HepG2 (cell line): ENCODE results near the gene RAB17. TPM values are rescaled to one million over a fixed set of nuclear protein-coding genes. Genes with fewer than 3 reads are reported as not detected.

Experiments
- ATAC-seq: fragments of 200-7000 bp; cut with Tn5 transposase; 3 replicates; pipeline ENCODE4 v1.9.1; 2020; ENCODE audit warnings: mild to moderate bottlenecking, moderate library complexity
- BruUV-seq: library from RNA; stranded (reverse); fragments of 400-500 nt; replicated peaks from 2 replicates; lab custom pipeline; 2021; lab: Mats Ljungman, UMichigan
- CTCF ChIA-PET: fragments of 300-600 bp; formaldehyde crosslinking; extraction: SDS; loops from one replicate; lab custom pipeline; 2021; ENCODE audit warnings: low total read pairs, inconsistent platforms, low intra/inter-chr PET ratio; lab: Yijun Ruan, JAX
- POLR2A ChIA-PET: fragments of 350-600 bp; sonication (Branson Sonifier 250); formaldehyde crosslinking; loops from one replicate; lab custom pipeline; 2020; ENCODE audit warnings: antibody characterized with exemption, inconsistent platforms; lab: Yijun Ruan, JAX
- DNase-seq: peaks from one replicate; pipeline ENCODE4 v3.0.0-alpha.2; 2015; ENCODE audit warnings: low spot score
- FAIRE-seq: peaks from 3 replicates; lab custom pipeline; 2011; peaks lifted over from hg19 to GRCh38; lab: Jason Lieb, UNC
- H2AFZ ChIP-seq: one replicate; pipeline ENCODE4 v1.6.1; 2011; ENCODE audit warnings: low read length, inconsistent platforms
- H3K27ac ChIP-seq: fragments of 300-600 bp; 3 replicates; pipeline ENCODE4 v1.8.0; 2011; ENCODE audit warnings: mixed run types, mild to moderate bottlenecking, mixed read lengths, low read length, inconsistent platforms; ENCODE audit not compliant: insufficient read depth; ENCODE audit errors: extremely low read length
- H3K27me3 ChIP-seq, 2 experiments: fragments of 200-600 bp in 1 of 2; 2 replicates in 1 of 2; 3 replicates in 1 of 2; pipeline versions ENCODE4 v1.6.0 to v1.8.0; 2011; ENCODE audit warnings: low read length in 2 of 2, mild to moderate bottlenecking in 2 of 2, moderate library complexity in 2 of 2, inconsistent platforms in 1 of 2; ENCODE audit not compliant: insufficient read depth in 2 of 2, control insufficient read depth in 1 of 2
- H3K36me3 ChIP-seq, 2 experiments: fragments of 200-600 bp in 1 of 2; replicated peaks in 1 of 2; 2 replicates in 1 of 2; 3 replicates in 1 of 2; pipeline versions ENCODE4 v1.5.1 to v1.8.0; 2011; ENCODE audit warnings: low read length in 2 of 2, inconsistent platforms in 1 of 2; ENCODE audit not compliant: insufficient read depth in 2 of 2, control insufficient read depth in 1 of 2
- H3K4me1 ChIP-seq: 2 replicates; pipeline ENCODE4 v1.5.1; 2012; ENCODE audit warnings: low read length, inconsistent platforms; ENCODE audit not compliant: insufficient read depth
- H3K4me2 ChIP-seq: 2 replicates; pipeline ENCODE4 v1.6.0; 2011; ENCODE audit warnings: low read depth, low read length, inconsistent platforms
- H3K4me3 ChIP-seq, 3 experiments: fragments of 200-600 bp in 1 of 3; sonication (generic), shearing (Covaris generic) in 1 of 3; replicated peaks in 1 of 3; 2 replicates each; pipeline ENCODE4 v1.5.1; 2011 to 2016; ENCODE audit warnings: low read length in 3 of 3, inconsistent platforms in 2 of 3, low read depth in 2 of 3, mild to moderate bottlenecking in 2 of 3, control low read depth in 1 of 3, mixed read lengths in 1 of 3; ENCODE audit not compliant: insufficient read depth in 1 of 3
- H3K79me2 ChIP-seq: one replicate; pipeline ENCODE4 v1.6.1; 2011; ENCODE audit warnings: low read length, inconsistent platforms; ENCODE audit not compliant: insufficient read depth
- H3K9ac ChIP-seq: 2 replicates; pipeline ENCODE4 v1.6.0; 2011; ENCODE audit warnings: mild to moderate bottlenecking, low read depth, low read length, inconsistent platforms; ENCODE audit not compliant: insufficient read depth
- H3K9me3 ChIP-seq: 2 replicates; pipeline ENCODE4 v1.5.1; 2012; ENCODE audit warnings: mild to moderate bottlenecking, low read length
- H4K20me1 ChIP-seq: 2 replicates; pipeline ENCODE4 v1.6.0; 2011; ENCODE audit warnings: inconsistent platforms, mild to moderate bottlenecking, low read length, moderate library complexity; ENCODE audit not compliant: insufficient read depth
- CCAR2 ChIP-seq: fragments of 200-400 bp; formaldehyde crosslinking; optimal IDR thresholded peaks from 2 replicates; pipeline ENCODE3; 2018; ENCODE audit warnings: low read depth, mild to moderate bottlenecking, low read length, moderate library complexity
- CTCF ChIP-seq: sonication (generic); formaldehyde crosslinking; IDR thresholded peaks from 2 replicates; pipeline ENCODE4 v1.5.0; 2020; ENCODE audit warnings: mild to moderate bottlenecking, missing genetic modification reagents, moderate library complexity
- E2F1 ChIP-seq: sonication (generic); formaldehyde crosslinking; IDR thresholded peaks from 2 replicates; pipeline ENCODE4 v1.5.0; 2020; ENCODE audit warnings: missing genetic modification reagents
- ETV5 ChIP-seq: IDR thresholded peaks from 2 replicates; pipeline ENCODE4 v1.6.1; 2018; ENCODE audit warnings: missing biosample characterization, missing genetic modification reagents, inconsistent platforms, borderline replicate concordance
- FOXJ3 ChIP-seq: sonication (generic); formaldehyde crosslinking; IDR thresholded peaks from 2 replicates; pipeline ENCODE4 v1.4.0; 2020; ENCODE audit warnings: missing genetic modification reagents, mild to moderate bottlenecking, borderline replicate concordance
- KMT2A ChIP-seq: sonication (generic); formaldehyde crosslinking; IDR thresholded peaks from 2 replicates; pipeline ENCODE4 v1.4.0; 2020; ENCODE audit warnings: missing genetic modification reagents
- MED1 ChIP-seq: sonication (generic); formaldehyde crosslinking; IDR thresholded peaks from 2 replicates; pipeline ENCODE4 v1.4.0; 2020; ENCODE audit warnings: missing genetic modification reagents
- RBAK ChIP-seq: sonication (generic); formaldehyde crosslinking; IDR thresholded peaks from 2 replicates; pipeline ENCODE4 v1.5.1; 2020; ENCODE audit warnings: mild to moderate bottlenecking, missing genetic modification reagents
- SIX4 ChIP-seq: sonication (generic); formaldehyde crosslinking; IDR thresholded peaks from 2 replicates; pipeline ENCODE4 v1.4.0; 2020; ENCODE audit warnings: missing genetic modification reagents
- SOX6 ChIP-seq, 2 experiments: fragments of 450-650 bp in 1 of 2; sonication (generic) in 1 of 2; formaldehyde crosslinking in 1 of 2; IDR thresholded peaks; 2 replicates each; pipeline versions ENCODE4 v1.4.0 to v1.6.1; 2017 to 2020; ENCODE audit warnings: antibody characterized with exemption in 1 of 2, mild to moderate bottlenecking in 1 of 2, missing genetic modification reagents in 1 of 2
- TAF1 ChIP-seq: sonication (generic); formaldehyde crosslinking; IDR thresholded peaks from 2 replicates; pipeline ENCODE4 v1.4.0; 2020; ENCODE audit warnings: missing genetic modification reagents
- ZMYM2 ChIP-seq: sonication (generic); formaldehyde crosslinking; IDR thresholded peaks from 2 replicates; pipeline ENCODE4 v1.8.0; 2022; ENCODE audit warnings: mild to moderate bottlenecking, missing genetic modification reagents
- ZNF10 ChIP-seq: sonication (generic); formaldehyde crosslinking; IDR thresholded peaks from 2 replicates; pipeline ENCODE4 v1.4.0; 2020; ENCODE audit warnings: mild to moderate bottlenecking, low read depth, missing genetic modification reagents, borderline replicate concordance
- ZNF160 ChIP-seq: sonication (generic); formaldehyde crosslinking; IDR thresholded peaks from 2 replicates; pipeline ENCODE4 v1.8.0; 2022; ENCODE audit warnings: mild to moderate bottlenecking, inconsistent platforms, missing genetic modification reagents
- ZNF343 ChIP-seq: sonication (generic); formaldehyde crosslinking; IDR thresholded peaks from 2 replicates; pipeline ENCODE4 v1.4.0; 2020; ENCODE audit warnings: mild to moderate bottlenecking, missing genetic modification reagents
- ZNF709 ChIP-seq: sonication (generic); formaldehyde crosslinking; IDR thresholded peaks from 2 replicates; pipeline ENCODE4 v1.5.0; 2020; ENCODE audit warnings: mild to moderate bottlenecking, missing genetic modification reagents
- WGBS: methylation state at CpG from one replicate; pipeline ENCODE4 v1.1.6; 2017; ENCODE audit warnings: low lambda C conversion rate; 5-methylcytosine and 5-hydroxymethylcytosine counted together
- in situ Hi-C: cut with HindIII; loops from 2 replicates; pipeline ENCODE4 v1.10.0; 2017; ENCODE audit warnings: low pct_unique_long_range_greater_than_20kb; ENCODE audit not compliant: extremely low pct_ligation_motif_present
- intact Hi-C: fragments of 100-400 bp; cut with micrococcal nuclease; formaldehyde crosslinking; loops from one replicate; pipeline ENCODE4 v1.10.0; 2022; ENCODE audit not compliant: unreplicated experiment
- polyA plus RNA-seq, 8 experiments: library from polyadenylated mRNA; depleted of rRNA in 3 of 8; stranded (reverse) in 7 of 8; unstranded in 1 of 8; fragments of >200 nt; fragmentation: Illumina TruSeq in 4 of 8; extraction: Trizol in 4 of 8; gene quantifications; 2 replicates each; pipeline versions ENCODE4 v1.2.1 to v1.2.3, GENCODE V29; 2011 to 2016; ENCODE audit warnings: low read depth in 4 of 8, missing spikeins in 1 of 8, mixed read lengths in 1 of 8; ENCODE audit not compliant: insufficient read depth in 1 of 8
- total RNA-seq, 5 experiments: library from RNA; depleted of rRNA; stranded (reverse); fragments of >200 nt; fragmentation: Illumina TruSeq; extraction: Trizol; gene quantifications; 2 replicates each; pipeline ENCODE4 v1.2.3, GENCODE V29; 2016; ENCODE audit warnings: low read depth in 1 of 5
- TF ChIP-seq, protein P1 (sequence below): sonication (generic); formaldehyde crosslinking; IDR thresholded peaks from 2 replicates; pipeline ENCODE4 v1.4.0; 2020; ENCODE audit warnings: mild to moderate bottlenecking, missing genetic modification reagents

Gene RAB17
- total and polyA plus RNA-seq, 2 of the 13 experiments (the other 11 are each of a cell fraction or from before 2014, with no cell fraction given): 68.0 to 124 TPM

DNA sequence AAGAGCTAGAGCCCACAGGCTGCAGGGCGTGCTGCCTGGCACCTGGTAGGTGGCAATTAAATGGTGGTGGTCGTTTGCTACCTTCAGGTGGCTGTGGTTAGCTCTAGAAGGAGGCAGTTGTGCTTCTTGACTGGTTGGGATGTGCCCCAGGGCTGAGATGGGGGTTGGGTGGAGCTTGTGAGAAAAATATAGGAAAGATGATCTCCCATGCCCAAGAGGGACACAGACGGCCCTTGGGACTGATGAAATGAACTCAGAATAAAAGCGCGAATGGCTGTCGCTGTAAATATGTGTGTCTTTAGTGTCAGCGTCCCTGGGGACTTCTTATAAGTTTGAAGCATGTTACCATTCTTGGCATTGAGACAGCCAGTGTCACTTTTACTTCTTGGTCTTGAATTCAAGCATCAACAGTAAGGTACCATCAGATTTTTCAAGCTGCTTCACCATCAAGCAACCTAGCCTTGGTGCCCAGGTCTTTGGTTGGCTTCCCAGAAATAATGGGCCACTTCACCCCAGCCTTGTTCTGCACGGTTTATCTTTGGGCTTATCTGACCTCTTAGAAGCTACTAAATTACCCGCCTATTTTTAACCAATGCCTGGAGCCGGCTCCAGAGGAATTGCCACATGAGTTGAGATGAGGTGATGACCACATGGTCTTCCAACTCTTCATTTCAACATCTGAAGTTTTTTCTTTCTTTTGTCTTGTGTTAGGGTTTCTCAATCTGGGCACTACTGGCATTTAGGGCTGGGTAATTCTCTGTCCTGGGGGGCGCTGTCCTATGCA, 48.7 kb upstream of the RAB17 start:
- ChIA-PET CTCF (no interaction called here), POLR2A (interaction anchor here (1.1 to 1.3 kb wide), 2 partner anchors 11 to 30 kb away, joined by 3 to 4 read pairs; no protein-coding TSS in a partner anchor)
- no peaks in the 10 kb centered on the region for H3K27me3 ChIP-seq
- no TSS peak for BruUV-seq
- in situ Hi-C loops (no loop called here), intact Hi-C loops (no loop called here)
- 69% methylated on average over 11 of the region's 11 CpGs for WGBS
- H3K9ac ChIP-seq: no peak overlapping the region
- no peaks in the 10 kb centered on the region for H4K20me1 ChIP-seq
- FAIRE-seq (no peak), DNase-seq (no peak), ATAC-seq (no peak)
- H3K36me3 ChIP-seq: no peaks in the 10 kb centered on the region
- H3K4me3 ChIP-seq: no peak overlapping the region
- no peaks in the 10 kb centered on the region for H3K79me2 ChIP-seq
- H3K4me1 ChIP-seq: peaks cover 18% of the 10 kb centered on the region
- peak overlapping the region; percentile 51; the same call in 1 of the 2 replicates for H3K4me2 ChIP-seq
- H2AFZ ChIP-seq: no peak overlapping the region
- H3K9me3 ChIP-seq: no peaks in the 10 kb centered on the region
- H3K27ac ChIP-seq: no peak overlapping the region
- TF ChIP-seq SIX4 (CRISPR knock-in tag): no peak
- TF ChIP-seq CTCF (CRISPR knock-in tag): no peak
- TF ChIP-seq CCAR2: no peak
- no peak for TF ChIP-seq SOX6 (IDR thresholded peaks at IDR 0.05)
- no peak for TF ChIP-seq SOX6 (CRISPR knock-in tag; IDR thresholded peaks at IDR 0.05)
- no peak for TF ChIP-seq KMT2A (CRISPR knock-in tag)
- TF ChIP-seq E2F1: no peak
- no peak for TF ChIP-seq ETV5 (CRISPR knock-in tag)
- no peak for TF ChIP-seq FOXJ3 (CRISPR knock-in tag)
- TF ChIP-seq ZMYM2 (CRISPR knock-in tag): no peak
- no peak for TF ChIP-seq ZNF343 (CRISPR knock-in tag)
- TF ChIP-seq, protein P1, sequence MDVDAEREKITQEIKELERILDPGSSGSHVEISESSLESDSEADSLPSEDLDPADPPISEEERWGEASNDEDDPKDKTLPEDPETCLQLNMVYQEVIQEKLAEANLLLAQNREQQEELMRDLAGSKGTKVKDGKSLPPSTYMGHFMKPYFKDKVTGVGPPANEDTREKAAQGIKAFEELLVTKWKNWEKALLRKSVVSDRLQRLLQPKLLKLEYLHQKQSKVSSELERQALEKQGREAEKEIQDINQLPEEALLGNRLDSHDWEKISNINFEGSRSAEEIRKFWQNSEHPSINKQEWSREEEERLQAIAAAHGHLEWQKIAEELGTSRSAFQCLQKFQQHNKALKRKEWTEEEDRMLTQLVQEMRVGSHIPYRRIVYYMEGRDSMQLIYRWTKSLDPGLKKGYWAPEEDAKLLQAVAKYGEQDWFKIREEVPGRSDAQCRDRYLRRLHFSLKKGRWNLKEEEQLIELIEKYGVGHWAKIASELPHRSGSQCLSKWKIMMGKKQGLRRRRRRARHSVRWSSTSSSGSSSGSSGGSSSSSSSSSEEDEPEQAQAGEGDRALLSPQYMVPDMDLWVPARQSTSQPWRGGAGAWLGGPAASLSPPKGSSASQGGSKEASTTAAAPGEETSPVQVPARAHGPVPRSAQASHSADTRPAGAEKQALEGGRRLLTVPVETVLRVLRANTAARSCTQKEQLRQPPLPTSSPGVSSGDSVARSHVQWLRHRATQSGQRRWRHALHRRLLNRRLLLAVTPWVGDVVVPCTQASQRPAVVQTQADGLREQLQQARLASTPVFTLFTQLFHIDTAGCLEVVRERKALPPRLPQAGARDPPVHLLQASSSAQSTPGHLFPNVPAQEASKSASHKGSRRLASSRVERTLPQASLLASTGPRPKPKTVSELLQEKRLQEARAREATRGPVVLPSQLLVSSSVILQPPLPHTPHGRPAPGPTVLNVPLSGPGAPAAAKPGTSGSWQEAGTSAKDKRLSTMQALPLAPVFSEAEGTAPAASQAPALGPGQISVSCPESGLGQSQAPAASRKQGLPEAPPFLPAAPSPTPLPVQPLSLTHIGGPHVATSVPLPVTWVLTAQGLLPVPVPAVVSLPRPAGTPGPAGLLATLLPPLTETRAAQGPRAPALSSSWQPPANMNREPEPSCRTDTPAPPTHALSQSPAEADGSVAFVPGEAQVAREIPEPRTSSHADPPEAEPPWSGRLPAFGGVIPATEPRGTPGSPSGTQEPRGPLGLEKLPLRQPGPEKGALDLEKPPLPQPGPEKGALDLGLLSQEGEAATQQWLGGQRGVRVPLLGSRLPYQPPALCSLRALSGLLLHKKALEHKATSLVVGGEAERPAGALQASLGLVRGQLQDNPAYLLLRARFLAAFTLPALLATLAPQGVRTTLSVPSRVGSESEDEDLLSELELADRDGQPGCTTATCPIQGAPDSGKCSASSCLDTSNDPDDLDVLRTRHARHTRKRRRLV (CRISPR knock-in tag): no peak
- TF ChIP-seq MED1: no peak
- no peak for TF ChIP-seq ZNF709 (CRISPR knock-in tag)
- TF ChIP-seq ZNF160 (CRISPR knock-in tag): no peak
- TF ChIP-seq TAF1 (CRISPR knock-in tag): no peak
- no peak for TF ChIP-seq RBAK
- no peak for TF ChIP-seq ZNF10 (CRISPR knock-in tag)
